Prostate gland (tissue), 2 donors: Measurements from ENCODE around the gene ADAT3.

ENCODE experiments used
- CTCF ChIP-seq, 4 experiments: fragments of 200-600 bp in 2 of 4; fragments of 450-650 bp in 2 of 4; sonication (generic) in 2 of 4; IDR thresholded peaks; 1 replicate in 3 of 4; 2 replicates in 1 of 4; pipeline ENCODE4 v1.5.1; 2016 to 2019; ENCODE audit warnings: antibody characterized with exemption in 4 of 4, mild to moderate bottlenecking in 2 of 4, moderate library complexity in 2 of 4
- POLR2A ChIP-seq: fragments of 450-650 bp; IDR thresholded peaks from one replicate; pipeline ENCODE4 v1.6.1; 2016; ENCODE audit warnings: antibody characterized with exemption, mild to moderate bottlenecking

GRCh38 chr19:1855828-1856255 is 49.4 kb upstream of the ADAT3 start:
- TF ChIP-seq CTCF (IDR thresholded peaks at IDR 0.05) (no peak), POLR2A (no peak)
